Tibial nerve (tissue), 3 donors: Measurements from ENCODE around the gene RNF111.

Source experiments
- CTCF ChIP-seq, 5 experiments: fragments of 200-600 bp in 3 of 5; fragments of 450-650 bp in 2 of 5; sonication (generic) in 3 of 5; IDR thresholded peaks; one replicate each; pipeline ENCODE4 v1.5.1; 2016 to 2019; ENCODE audit warnings: antibody characterized with exemption in 5 of 5, mild to moderate bottlenecking in 3 of 5, moderate library complexity in 2 of 5
- POLR2A ChIP-seq, 2 donors: fragments of 450-650 bp; IDR thresholded peaks; one replicate each; pipeline ENCODE4 v1.6.1; 2017; ENCODE audit warnings: antibody characterized with exemption in 2 of 2, mild to moderate bottlenecking in 2 of 2, moderate library complexity in 2 of 2

- TF ChIP-seq CTCF (IDR thresholded peaks at IDR 0.05): no peak
- no peak for TF ChIP-seq POLR2A (IDR thresholded peaks at IDR 0.05)
Observed at GRCh38 chr15:59022188-59022587, 34.7 kb downstream of the RNF111 start.
